Osteoblast (primary cell): ENCODE data around the gene CLIP4. TPM values are rescaled to one million over a fixed set of nuclear protein-coding genes. Genes with fewer than 3 reads are reported as not detected.
"Not testable (repeated sequence)": the region's sequence is repeated elsewhere in the genome, so short reads cannot be mapped to it uniquely, and the experiment has no call there.

ENCODE experiments used
- DNase-seq: peaks from one replicate; pipeline ENCODE4 v3.0.0; 2011; ENCODE audit warnings: low spot score, mixed read lengths; ENCODE audit not compliant: insufficient read length; ENCODE audit errors: missing footprints
- H2AFZ ChIP-seq: 2 replicates; pipeline ENCODE4 v1.6.0; 2011; ENCODE audit warnings: mild to moderate bottlenecking, low read length
- H3K27ac ChIP-seq: 2 replicates; pipeline ENCODE4 v1.5.1; 2011; ENCODE audit warnings: mild to moderate bottlenecking, low read depth, low read length, moderate library complexity
- H3K27me3 ChIP-seq: 2 replicates; pipeline ENCODE4 v1.6.0; 2012; ENCODE audit warnings: mild to moderate bottlenecking, control low read depth, inconsistent platforms, low read length, moderate library complexity; ENCODE audit not compliant: insufficient read depth
- H3K36me3 ChIP-seq: 2 replicates; pipeline ENCODE4 v1.5.1; 2011; ENCODE audit warnings: mild to moderate bottlenecking, low read length, control low read depth, moderate library complexity; ENCODE audit not compliant: insufficient read depth
- H3K4me1 ChIP-seq: 2 replicates; pipeline ENCODE4 v1.5.1; 2011; ENCODE audit warnings: mild to moderate bottlenecking, low read length, control low read depth, moderate library complexity; ENCODE audit not compliant: insufficient read depth
- H3K4me2 ChIP-seq: 2 replicates; pipeline ENCODE4 v1.6.0; 2011; ENCODE audit warnings: mild to moderate bottlenecking, low read length; ENCODE audit not compliant: insufficient read depth
- H3K4me3 ChIP-seq: fragments of 200-600 bp; sonication (generic); 3 replicates; pipeline ENCODE4 v1.5.1; 2012; ENCODE audit warnings: mild to moderate bottlenecking, low read length, inconsistent platforms; ENCODE audit not compliant: insufficient read depth
- H3K79me2 ChIP-seq: 2 replicates; pipeline ENCODE4 v1.6.0; 2012; ENCODE audit warnings: mild to moderate bottlenecking, low read length, control low read depth, inconsistent platforms; ENCODE audit not compliant: insufficient read depth
- H3K9me3 ChIP-seq: 2 replicates; pipeline ENCODE4 v1.5.1; 2011; ENCODE audit warnings: low read depth, low read length, control low read depth
- H4K20me1 ChIP-seq: 2 replicates; pipeline ENCODE4 v1.6.0; 2012; ENCODE audit warnings: mild to moderate bottlenecking, low read length, control low read depth; ENCODE audit not compliant: insufficient read depth
- CTCF ChIP-seq: IDR thresholded peaks from 2 replicates; pipeline ENCODE4 v1.5.1; 2011; ENCODE audit warnings: mild to moderate bottlenecking, low read depth, low read length, moderate library complexity; ENCODE audit errors: extremely low read depth
- total RNA-seq: library from RNA; depleted of rRNA; stranded (reverse); fragments of >200 nt; gene quantifications from 2 replicates; pipeline ENCODE4 v1.2.3, GENCODE V29; 2012

CLIP4 gene
- total RNA-seq, 1 donor: 124 TPM

GRCh38 chr2:29080886-29081743, 34.1 kb upstream of the CLIP4 start:
- Histone ChIP-seq H3K27ac (no peak overlapping the region), H4K20me1 (no peaks in the 10 kb centered on the region), H2AFZ (no peak overlapping the region), H3K9me3 (peaks cover 10% of the 10 kb centered on the region), H3K4me1 (no peaks in the 10 kb centered on the region), H3K4me3 (no peak overlapping the region), H3K27me3 (no peaks in the 10 kb centered on the region), H3K79me2 (no peaks in the 10 kb centered on the region), H3K4me2 (no peak overlapping the region), H3K36me3 (no peaks in the 10 kb centered on the region)
- TF ChIP-seq CTCF: no peak
- peak; percentile 31 for DNase-seq

GRCh38 chr2:29082804-29083495, 32.3 kb upstream of the CLIP4 start:
- Histone ChIP-seq H3K9me3 (peaks cover 10% of the 10 kb centered on the region), H3K4me2 (no peak overlapping the region), H3K27me3 (no peaks in the 10 kb centered on the region), H3K36me3 (no peaks in the 10 kb centered on the region), H3K27ac (no peak overlapping the region), H4K20me1 (no peaks in the 10 kb centered on the region), H3K79me2 (no peaks in the 10 kb centered on the region), H2AFZ (no peak overlapping the region), H3K4me1 (no peaks in the 10 kb centered on the region), H3K4me3 (no peak overlapping the region)
- DNase-seq: no peak
- TF ChIP-seq CTCF: no peak

- H3K36me3 ChIP-seq: no peaks in the 10 kb centered on the region
- no peak for TF ChIP-seq CTCF
Observed at GRCh38 chr2:29084554-29084953, 30.7 kb upstream of the CLIP4 start.

GRCh38 chr2:29090311-29090710, 24.9 kb upstream of the CLIP4 start:
- not testable (repeated sequence) for H2AFZ ChIP-seq, H3K4me1 ChIP-seq, DNase-seq, H3K36me3 ChIP-seq, H3K4me2 ChIP-seq, H3K79me2 ChIP-seq, H4K20me1 ChIP-seq, H3K4me3 ChIP-seq, H3K27me3 ChIP-seq, H3K27ac ChIP-seq, H3K9me3 ChIP-seq

More at GRCh38 chr2:29084554-29084953, 30.7 kb upstream of the CLIP4 start:
- Histone ChIP-seq H3K9me3 (peaks cover 7% of the 10 kb centered on the region), H3K79me2 (no peaks in the 10 kb centered on the region), H3K27ac (no peak overlapping the region), H4K20me1 (no peaks in the 10 kb centered on the region), H3K4me3 (no peak overlapping the region), H3K4me1 (peaks cover 8% of the 10 kb centered on the region), H3K27me3 (no peaks in the 10 kb centered on the region), H3K4me2 (no peak overlapping the region), H2AFZ (no peak overlapping the region)
- no peak for DNase-seq
